ENCODE measurements around the gene QRICH1.

GRCh38 chr3:49122022-49122421, 28.2 kb upstream of the QRICH1 start:
- TF ChIP-seq, protein P1, sequence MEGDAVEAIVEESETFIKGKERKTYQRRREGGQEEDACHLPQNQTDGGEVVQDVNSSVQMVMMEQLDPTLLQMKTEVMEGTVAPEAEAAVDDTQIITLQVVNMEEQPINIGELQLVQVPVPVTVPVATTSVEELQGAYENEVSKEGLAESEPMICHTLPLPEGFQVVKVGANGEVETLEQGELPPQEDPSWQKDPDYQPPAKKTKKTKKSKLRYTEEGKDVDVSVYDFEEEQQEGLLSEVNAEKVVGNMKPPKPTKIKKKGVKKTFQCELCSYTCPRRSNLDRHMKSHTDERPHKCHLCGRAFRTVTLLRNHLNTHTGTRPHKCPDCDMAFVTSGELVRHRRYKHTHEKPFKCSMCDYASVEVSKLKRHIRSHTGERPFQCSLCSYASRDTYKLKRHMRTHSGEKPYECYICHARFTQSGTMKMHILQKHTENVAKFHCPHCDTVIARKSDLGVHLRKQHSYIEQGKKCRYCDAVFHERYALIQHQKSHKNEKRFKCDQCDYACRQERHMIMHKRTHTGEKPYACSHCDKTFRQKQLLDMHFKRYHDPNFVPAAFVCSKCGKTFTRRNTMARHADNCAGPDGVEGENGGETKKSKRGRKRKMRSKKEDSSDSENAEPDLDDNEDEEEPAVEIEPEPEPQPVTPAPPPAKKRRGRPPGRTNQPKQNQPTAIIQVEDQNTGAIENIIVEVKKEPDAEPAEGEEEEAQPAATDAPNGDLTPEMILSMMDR (IDR thresholded peaks at IDR 0.05 in 4 of 5, conservative IDR thresholded peaks at IDR 0.05 in 1 of 5) = no peak
- TF ChIP-seq POLR2A (IDR thresholded peaks at IDR 0.05) = no peak

Data from gastrocnemius medialis (tissue), 4 donors.